Stimulated activated CD8-positive, alpha-beta memory T cell treated with anti-CD3 and anti-CD28 coated beads, Interleukin-4, amount 100 ng/mL, for 4 hours (primary cell): Measurements from ENCODE around the gene APOL1.
"Not testable (repeated sequence)": the region's sequence is repeated elsewhere in the genome, so short reads cannot be mapped to it uniquely, and the experiment has no call there.

Source experiments
- DNase-seq, 2 donors: peaks; one replicate each; pipeline ENCODE4 v3.0.0-alpha.2; 2020; ENCODE audit warnings: low read depth in 2 of 2, low spot score in 1 of 2

The APOL1 gene

DNA sequence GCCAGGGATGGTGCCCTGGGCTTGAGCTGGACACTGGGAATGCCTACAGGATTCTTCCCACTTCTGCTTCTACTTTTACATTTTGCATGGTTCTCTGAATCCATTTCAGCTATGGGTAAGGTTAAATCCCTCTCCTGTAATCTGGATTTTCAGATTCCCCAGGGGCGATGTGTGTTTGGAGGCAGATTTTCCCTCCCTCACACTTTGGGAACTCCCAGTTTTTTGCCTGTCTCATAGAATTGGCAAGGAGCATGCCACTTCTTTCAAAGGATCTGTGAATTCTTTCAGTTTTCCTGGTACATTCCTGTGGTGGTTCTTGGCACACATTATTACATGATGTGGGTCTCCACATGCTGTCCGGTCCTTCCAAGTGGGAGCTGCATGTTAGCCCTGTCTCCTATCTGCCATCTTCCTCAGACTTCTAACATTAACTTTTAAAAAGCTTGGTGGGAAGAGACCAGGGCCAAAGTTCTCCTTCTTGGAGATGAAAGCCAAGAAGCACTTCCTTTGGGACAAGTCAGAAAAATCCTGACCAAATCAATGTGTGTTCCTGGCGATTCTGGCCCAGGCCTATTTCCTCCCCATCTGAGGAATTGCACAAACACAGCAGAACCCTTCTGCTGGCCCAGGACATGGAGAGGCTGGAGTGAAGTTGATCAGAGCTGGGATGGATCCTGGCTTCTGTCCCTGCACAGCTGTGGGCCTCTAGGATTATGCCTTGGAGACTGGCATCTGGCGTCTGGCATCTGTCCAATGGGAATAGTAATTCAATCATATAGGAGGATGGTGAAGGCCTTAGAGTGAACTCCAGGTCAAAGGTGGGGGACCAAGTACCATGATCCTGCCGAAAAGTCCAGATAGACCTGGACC, 8.2 kb upstream of the APOL1 start:
- no peak for DNase-seq

DNA sequence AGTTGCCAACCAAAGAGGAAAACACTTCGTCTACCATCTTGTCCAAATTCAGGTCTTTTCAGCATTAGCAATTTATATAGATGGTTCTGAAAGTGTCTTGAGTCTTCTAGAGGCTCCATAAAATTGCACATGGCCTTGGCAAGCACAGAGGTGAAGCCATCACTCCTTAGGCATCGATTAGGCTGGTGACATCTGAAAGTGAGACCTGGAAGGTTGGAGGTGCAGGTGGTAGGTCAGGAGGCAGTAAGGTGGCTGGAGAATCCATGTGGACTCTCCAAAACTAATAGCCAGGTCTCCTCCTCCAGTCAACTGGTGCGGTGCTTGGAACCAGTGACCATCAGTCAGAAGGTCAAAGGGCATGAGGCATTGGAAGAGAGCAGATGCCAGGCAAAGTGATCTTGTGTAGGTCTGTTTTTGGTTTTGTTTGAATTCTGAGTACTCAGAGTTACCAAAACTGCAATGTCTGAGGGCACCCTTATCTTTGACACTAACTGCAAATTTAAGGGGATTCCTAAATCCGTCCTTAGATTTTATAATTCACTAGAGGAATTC, 7.1 kb upstream of the APOL1 start:
- DNase-seq, result no peak

- no peak for DNase-seq
These were observed 6.2 kb upstream of the APOL1 start for GRCh38 chr22:36246718-36247117.

DNA sequence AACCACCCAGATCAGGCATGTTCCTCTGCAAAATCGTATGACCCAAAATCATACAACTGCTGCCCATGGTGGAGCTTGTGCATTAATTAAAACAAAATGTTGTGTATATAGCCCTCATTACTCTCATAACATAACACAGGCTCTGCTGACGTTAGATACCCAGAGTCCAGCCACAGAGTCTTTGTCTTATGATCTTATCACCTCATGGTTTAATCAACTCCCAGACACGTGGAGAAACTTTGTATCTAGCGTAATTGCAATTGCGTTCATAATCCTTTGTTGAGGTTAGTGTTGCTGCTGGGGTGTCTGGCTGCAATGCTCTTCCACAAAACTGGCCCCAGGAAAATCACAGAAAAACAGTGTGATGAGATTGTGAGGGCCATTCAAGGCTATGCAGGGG, 5.0 kb upstream of the APOL1 start:
- no peak for DNase-seq

- DNase-seq, result no peak
These were observed 3.8 kb upstream of the APOL1 start for GRCh38 chr22:36249160-36249559.

DNA sequence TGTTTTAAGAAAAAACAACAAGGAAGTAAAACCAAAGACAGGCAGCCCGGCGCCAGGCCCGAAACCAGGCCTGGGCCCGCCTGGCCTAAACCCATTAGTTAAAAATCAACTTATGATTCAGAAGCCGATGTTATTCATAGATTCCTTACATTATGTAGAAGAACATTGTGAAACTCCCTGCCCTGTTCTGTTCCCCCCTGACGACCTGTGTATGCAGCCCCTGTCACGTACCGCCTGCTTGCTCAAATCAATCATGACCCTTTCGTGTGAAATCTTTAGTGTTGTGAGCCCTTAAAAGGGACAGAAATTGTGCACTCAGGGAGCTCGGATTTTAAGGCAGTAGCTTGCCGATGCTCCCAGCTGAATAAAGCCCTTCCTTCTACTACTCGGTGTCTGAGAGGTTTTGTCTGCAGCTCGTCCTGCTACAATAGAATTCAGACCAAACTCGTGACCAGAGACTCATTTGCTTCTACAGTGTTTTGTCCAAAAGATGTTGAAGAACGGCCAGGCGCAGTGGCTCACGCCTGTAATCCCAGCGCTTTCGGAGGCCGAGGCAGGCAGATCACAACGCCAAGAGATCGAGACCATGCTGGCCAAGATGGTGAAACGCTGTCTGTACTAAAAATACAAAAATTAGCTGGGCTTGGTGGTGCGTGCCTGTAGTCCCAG, 2.5 kb upstream of the APOL1 start:
- not testable (repeated sequence) for DNase-seq

DNA sequence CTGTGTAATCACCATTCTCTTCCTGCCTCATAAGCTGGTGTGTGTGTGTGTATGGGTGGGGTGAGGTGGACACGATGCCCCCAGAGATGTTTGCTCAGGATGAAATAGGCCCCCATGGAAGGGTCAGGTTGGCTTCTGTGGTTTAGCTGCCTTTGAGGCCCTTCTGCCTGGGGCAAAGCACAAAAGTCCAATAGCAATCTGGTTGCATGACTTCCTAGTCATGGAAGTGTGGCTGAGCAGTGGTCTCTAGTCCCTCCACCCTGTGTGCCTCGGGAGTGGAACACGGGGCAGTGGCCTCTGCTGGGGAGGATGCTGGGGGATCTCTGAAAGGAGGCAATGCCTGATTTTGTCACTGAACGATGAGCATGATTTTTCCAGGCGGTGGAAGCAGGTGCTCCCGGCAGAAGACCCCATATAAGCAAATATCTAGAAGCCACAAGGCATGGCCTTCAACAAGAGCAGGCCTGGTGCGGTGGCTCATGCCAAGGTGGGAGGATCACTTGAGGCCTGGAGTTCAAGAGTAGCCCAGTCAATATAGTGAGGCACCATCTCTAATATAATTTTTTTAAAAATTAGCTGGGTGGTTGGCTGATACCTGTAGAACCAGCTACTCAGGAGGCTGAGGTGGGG, 839 bp upstream of the APOL1 start:
- DNase-seq, result not testable (repeated sequence)

GRCh38 chr22:36253523-36254490, 874 bp downstream of the APOL1 start:
- peak in 1 of 2 donors; percentile 31 for DNase-seq

DNA sequence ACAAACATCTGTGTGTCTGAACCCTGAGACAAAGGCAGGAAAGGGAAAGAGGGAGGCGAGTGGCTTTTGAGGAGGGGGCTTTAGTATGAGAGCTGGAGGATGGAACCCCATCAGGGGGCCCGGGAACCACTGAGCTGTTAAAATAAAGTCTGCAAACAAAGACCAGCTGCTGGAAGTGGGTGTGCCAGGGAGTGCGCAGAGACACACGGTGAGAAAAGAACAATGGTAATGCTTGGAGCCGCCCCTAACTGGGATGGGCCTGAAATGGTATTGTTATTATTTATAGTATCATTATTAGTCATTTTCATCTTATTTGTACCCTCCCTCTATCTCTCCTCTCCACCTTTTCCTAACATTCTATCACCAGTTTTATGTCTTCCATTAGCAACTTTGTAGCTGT, 2.6 kb downstream of the APOL1 start:
- DNase-seq, result not testable (repeated sequence)

DNA sequence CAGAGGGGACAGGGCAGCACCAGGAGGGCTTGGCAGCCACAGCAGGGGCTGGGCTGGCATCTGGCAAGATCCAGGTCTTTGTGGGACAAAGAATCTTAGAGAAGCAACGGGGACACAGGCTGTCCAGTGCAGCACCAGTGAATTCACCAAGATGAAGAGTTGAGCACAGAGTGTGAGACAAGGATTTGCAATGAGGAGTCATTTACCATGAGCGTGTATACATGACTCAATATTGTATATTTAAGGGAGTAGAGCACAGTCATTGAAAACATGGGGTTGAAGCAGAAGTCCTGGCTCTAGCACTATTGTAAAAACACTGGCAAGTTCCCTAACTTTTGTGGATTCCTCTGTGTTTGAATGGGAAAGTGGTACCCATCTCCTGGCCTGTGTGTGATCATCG, 3.5 kb downstream of the APOL1 start:
- DNase-seq, result no peak

DNA sequence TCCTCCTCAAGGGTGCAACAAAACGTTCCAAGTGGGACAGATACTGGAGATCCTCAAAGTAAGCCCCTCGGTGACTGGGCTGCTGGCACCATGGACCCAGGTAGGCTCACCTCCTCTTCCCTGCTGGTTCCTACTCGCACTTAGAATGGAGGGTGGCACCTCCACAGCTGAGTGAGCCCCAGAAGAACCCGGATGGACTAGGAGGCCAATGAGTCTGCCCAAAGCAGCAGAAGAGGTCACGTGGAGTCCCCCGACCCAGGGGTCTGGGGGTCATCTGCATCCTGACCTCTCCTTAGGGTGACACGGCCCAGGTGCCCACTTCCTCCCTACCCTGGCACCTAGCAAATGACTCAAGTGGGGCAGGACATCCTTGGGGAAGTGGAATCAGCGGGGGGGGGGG, 4.4 kb downstream of the APOL1 start:
- DNase-seq, result no peak

DNA sequence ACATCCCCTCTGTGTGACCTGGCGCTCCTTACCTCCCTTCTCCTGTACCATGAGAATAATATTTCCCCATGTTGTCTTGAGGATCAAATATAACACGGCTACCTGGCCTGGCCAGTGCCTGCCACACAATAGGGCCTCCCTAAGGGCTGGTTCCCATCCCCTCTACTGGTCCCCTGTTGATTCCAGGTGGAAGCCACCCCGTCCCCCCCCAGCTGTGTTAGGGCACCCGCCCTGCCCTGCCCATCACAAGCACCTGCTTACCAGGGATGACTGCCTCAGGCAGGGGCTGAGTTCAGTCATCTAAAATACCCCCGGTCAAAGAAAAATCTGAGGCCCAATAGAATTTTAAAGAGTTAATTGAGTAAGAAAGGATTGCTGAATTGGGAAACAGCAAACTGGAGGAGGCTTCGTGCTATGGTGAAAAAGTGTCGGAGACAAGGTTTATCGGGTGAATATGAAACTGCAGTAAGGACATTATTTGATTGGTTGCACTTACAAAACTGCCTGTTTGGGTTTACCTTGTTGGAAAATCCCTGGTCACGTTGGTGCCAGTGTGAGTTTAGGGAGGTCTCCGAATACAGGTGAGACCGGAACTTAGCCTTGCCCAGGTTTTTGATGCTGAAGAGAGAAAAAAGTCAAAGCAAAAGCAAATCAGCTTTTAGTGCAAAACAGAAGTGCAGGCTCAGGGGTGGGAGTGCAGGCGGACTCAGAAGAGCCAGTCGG, 5.2 kb downstream of the APOL1 start:
- DNase-seq, result no peak

DNA sequence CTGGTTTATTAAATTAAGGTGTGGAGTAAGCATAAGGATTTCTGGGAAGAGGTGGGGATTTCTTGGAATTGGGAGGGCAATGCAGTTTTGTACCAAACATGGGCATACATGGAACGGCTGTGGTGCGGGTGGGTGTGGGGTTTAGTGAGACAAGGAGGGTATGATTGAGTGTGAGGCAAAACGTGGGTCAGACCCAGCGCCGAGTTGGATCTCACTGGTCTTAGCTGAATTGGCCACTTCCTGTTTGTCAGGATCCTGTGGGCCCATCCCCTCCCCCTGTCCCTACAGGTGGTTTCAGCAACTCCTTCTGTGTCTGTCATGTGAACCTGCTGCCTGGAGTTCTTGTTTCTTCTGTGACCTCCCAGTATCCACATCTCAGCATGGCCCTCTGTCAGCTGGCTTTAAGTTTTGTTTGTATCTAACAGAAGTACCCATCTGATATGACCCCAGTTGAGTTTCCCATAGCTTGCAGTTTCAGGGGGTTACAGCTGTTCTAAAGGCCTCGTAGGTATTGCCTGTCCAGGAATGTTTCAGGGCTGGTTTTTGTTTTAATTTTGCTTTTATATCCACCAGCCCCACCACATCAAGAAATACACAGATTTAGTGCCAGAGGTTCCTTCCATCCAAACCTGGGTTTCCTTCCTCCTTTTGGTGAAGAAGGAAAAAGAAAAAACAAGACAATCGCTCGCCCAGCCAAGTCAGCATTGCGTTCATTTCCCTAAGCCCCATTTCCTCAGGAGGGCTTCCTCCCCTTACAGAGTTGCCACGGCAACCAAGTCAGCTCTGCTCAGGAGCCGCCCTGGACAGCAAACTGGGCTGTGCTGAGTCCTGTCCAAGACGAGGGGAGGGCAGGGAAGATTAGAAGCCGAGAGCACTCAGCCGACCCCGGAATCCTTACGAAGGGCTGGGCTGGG, 6.0 kb downstream of the APOL1 start:
- DNase-seq, result no peak

GRCh38 chr22:36259615-36260300, 6.8 kb downstream of the APOL1 start:
- no peak for DNase-seq

GRCh38 chr22:36261675-36262074, 8.7 kb downstream of the APOL1 start:
- not testable (repeated sequence) for DNase-seq

DNA sequence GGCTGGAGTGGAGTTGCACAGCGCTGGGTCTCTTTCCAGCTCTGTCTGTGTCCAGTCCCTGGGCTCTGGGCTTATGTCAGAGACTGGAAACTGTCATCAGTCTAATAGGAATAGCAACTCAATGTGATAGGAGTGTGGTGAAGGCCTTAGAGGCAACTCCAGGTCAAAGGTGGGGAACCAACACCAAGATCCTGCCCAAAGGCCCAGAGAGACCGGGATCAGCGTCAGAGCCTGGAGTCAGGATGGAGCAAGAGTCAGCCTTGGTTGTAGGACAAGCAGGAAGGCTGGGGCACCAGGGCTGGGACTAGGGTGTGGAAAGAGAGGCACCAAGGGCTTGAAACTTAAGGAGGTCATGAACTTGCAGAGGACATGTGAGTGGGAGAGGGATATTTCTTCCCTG, 9.4 kb downstream of the APOL1 start:
- not testable (repeated sequence) for DNase-seq

- not testable (repeated sequence) for DNase-seq
These were observed 10.3 kb downstream of the APOL1 start for GRCh38 chr22:36263216-36263673.
